SKM-1 (cell line): ENCODE measurements around the gene RASA2.
"Not testable (repeated sequence)": the region's sequence is repeated elsewhere in the genome, so short reads cannot be mapped to it uniquely, and the experiment has no call there.

Experiments
- DNase-seq: peaks from one replicate; lab custom pipeline; 2025; ENCODE audit not compliant: unreplicated experiment; lab: John Stamatoyannopoulos, UW

The RASA2 gene

GRCh38 chr3:141561426-141562034 lies 74.7 kb downstream of the RASA2 start:
- DNase-seq = peak; percentile 56

GRCh38 chr3:141564241-141564640 lies 77.4 kb downstream of the RASA2 start:
- no peak for DNase-seq

- DNase-seq = no peak
These were observed 83.2 kb downstream of the RASA2 start for GRCh38 chr3:141570068-141570467.

GRCh38 chr3:141575879-141576743 lies 89.3 kb downstream of the RASA2 start:
- DNase-seq = peak; percentile 8

DNA sequence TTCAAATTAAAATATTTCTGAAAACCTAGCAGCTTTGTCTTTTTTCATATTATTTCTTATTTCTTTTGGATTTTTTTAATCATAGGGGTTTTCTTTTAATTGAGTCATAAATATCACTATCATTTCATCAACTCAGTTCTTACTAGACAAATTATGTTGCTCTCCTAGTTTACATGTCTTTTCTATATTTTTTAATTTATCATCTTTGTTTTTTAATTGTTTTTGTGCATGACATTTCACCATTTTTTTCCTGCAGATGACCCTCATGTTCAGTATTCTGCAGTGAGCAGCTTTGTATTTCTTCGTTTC lies 89.9 kb downstream of the RASA2 start:
- DNase-seq = no peak

- DNase-seq = no peak
These were observed 91.6 kb downstream of the RASA2 start for GRCh38 chr3:141578202-141578973.

- DNase-seq = no peak
These were observed 107.5 kb downstream of the RASA2 start for GRCh38 chr3:141594357-141594756.

DNA sequence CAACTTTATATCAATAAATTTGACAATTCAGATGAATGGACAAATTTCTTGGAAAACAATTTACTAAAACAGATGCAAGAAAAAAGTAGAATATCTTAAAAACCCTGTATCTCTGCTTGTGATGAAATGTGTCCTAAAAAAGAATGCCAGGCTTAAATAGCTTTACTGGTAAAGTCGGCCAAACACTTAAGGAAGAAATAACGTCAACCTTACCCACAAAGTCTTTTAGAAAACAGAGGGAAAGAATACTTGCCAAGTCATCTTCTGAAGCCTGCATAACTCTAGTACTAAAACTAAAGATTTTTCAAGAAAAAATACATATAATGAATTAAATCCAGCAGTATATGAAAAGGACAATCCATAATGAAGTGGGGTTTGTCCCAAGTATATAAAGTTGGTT lies 111.1 kb downstream of the RASA2 start:
- no peak for DNase-seq

- DNase-seq = no peak
These were observed 113.5 kb downstream of the RASA2 start for GRCh38 chr3:141600331-141600730.

DNA sequence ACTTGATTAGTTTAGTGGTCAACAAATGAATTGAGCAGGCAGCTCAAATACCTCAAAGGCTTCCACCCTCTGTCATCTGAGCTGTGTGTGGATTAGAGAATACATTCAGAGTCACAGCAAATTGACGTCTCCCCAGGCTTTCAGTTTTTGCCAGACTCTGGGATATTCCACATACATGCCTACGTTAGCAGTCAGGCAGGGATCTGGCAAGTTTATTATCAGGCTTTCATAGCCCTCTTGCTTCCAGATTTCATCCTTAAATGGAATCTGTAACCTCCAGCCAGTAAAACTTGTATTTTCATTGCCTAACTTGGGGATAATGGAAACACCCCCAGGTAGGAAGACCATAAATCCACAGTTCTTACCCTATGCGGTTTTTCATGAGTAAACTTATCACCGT lies 115.9 kb downstream of the RASA2 start:
- DNase-seq = no peak

- DNase-seq = no peak
These were observed 116.7 kb downstream of the RASA2 start for GRCh38 chr3:141603473-141604035.

DNA sequence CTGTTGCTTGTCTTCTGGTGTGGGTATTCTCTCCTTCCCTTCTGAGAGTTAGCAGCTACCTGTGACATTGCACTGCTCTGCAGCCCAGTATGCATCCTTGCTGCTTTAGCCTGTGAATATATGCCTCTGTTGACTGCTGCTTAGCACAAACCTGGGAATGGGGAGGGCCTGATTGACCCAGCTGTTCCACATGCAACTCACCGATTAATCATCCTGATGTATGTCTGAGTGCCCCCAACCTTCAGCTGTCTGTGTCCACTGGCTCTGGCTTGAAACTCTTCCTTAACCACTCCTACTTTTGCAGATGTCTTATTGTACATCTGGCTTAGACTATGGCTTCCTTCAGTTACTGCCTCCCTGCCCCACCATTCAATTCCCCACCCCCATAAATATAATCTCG lies 119.1 kb downstream of the RASA2 start:
- no peak for DNase-seq

- no peak for DNase-seq
These were observed 121.6 kb downstream of the RASA2 start for GRCh38 chr3:141608438-141608837.

GRCh38 chr3:141610939-141611338 lies 124.1 kb downstream of the RASA2 start:
- no peak for DNase-seq

DNA sequence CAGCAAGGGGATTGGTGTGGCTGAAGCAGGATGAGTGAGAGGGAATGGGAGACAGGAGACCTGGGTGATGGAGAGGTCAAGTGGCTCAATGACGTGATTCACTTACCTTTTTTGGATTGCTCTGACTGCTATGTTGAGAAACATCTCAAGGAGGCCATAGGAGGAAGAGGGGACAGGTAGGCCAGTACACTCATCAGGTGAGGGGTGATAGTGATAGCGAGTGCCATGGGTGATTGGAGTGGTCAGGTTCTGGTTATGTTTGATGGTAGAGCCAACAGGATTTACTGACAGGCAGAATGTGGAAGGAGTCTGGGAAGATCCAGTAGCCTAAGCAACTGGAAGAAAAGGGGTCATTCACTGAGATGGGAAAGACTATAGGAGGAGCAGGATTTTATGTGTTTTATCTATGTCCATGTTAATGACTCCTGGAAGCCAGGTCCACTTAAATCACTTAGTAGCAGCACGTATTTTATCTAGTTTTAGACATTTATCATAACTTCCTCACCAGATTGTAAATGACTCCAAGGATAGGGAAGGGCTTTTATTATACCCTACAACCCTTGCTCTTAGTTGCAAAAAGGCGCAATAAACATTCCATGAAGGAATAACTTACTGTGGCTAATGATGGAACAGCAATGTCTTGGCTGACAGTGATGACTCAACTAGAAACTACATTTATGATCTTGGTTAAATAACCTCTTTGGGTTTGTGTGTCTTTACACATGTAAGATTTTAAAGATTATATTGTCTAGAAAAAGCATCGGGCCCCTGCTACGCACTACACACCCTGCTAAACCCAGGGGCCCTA lies 131.5 kb downstream of the RASA2 start:
- no peak for DNase-seq

GRCh38 chr3:141618938-141619337 lies 132.1 kb downstream of the RASA2 start:
- DNase-seq = no peak

GRCh38 chr3:141619450-141619849 lies 132.6 kb downstream of the RASA2 start:
- no peak for DNase-seq

- no peak for DNase-seq
These were observed 136.9 kb downstream of the RASA2 start for GRCh38 chr3:141623691-141624090.

GRCh38 chr3:141625506-141625905 lies 138.7 kb downstream of the RASA2 start:
- no peak for DNase-seq

DNA sequence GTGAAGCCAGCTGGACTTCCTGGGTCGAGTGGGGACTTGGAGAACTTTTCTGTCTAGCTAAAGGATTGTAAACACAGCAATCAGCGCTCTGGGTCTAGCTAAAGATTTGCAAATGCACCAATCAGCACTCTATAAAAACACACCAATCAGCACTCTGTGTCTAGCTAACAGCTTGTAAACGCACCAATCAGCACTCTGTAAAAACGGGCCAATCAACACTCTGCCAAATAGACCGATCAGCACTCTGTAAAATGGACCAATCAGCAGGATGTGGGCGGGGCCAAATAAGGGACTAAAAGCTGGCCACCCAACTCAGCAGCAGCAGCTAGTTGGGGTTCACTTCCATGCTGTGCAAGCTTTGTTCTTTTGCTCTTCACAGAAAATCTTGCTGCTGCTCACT lies 141.5 kb downstream of the RASA2 start:
- not testable (repeated sequence) for DNase-seq
